H7 (cell line): ENCODE measurements around the gene MRTO4. TPM values are rescaled to one million over a fixed set of nuclear protein-coding genes. Genes with fewer than 3 reads are reported as not detected.
"Not testable (repeated sequence)": the region's sequence is repeated elsewhere in the genome, so short reads cannot be mapped to it uniquely, and the experiment has no call there.

Experiments
- DNase-seq: peaks from one replicate; pipeline ENCODE4 v3.0.0; 2012
- H3K27me3 ChIP-seq: 2 replicates; pipeline ENCODE4 v1.6.0; 2011; ENCODE audit warnings: mild to moderate bottlenecking, low read length; ENCODE audit not compliant: control insufficient read depth, insufficient read depth
- H3K36me3 ChIP-seq: replicated peaks from 2 replicates; pipeline ENCODE4 v1.5.1; 2011; ENCODE audit warnings: low read length; ENCODE audit not compliant: control insufficient read depth, insufficient read depth
- H3K4me3 ChIP-seq: 2 replicates; pipeline ENCODE4 v1.5.1; 2011; ENCODE audit warnings: low read depth, mild to moderate bottlenecking, control low read depth, low read length, moderate library complexity; ENCODE audit not compliant: insufficient read depth
- total RNA-seq: library from RNA; depleted of rRNA; stranded (reverse); fragments of >200 nt; shearing (Covaris generic); gene quantifications from 2 replicates; pipeline ENCODE4 v1.2.3, GENCODE V29; 2014

MRTO4 gene
- total RNA-seq, 1 experiment from 2014 or later, result 82.4 TPM

DNA sequence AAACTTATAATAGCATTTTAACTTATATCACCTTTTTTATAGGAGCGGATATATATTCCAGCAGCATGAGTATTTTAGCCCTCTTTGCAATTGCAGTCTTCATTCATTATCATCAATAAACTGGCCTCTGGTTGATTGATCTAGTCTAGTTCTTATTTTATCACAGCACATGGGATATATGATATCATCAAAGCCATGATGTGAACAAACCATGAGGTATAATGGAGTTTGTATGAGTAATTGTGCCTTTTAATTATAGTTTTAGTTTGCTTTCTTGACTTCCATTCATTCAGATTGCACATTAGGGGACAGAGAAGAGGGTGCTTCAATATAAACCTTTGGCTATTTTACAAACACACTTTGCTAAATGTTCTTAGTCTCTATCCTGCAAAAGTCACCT is 38.0 kb upstream of the MRTO4 start:
- DNase-seq, result no peak
- no peak overlapping the region for H3K4me3 ChIP-seq
- no peaks in the 10 kb centered on the region for H3K27me3 ChIP-seq
- peaks cover 2% of the 10 kb centered on the region for H3K36me3 ChIP-seq

DNA sequence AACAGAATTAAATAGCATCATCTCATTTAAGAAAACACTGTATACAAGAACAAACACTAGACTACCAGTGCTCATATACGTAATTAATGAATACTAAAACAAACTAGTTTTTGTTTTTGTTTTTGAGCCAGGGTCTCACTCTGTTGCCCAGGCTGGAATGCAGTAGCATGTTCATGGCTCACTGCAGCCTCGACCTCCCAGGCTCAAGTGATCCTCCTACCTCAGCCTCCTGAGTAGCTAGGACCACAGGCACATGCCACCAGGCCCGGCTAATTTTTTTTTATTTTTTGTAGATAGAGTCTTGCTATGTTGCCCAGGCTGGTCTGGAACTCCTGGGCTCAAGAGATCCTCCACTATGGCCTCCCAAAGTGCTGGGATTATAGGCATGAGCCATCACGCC is 35.0 kb upstream of the MRTO4 start:
- H3K36me3 ChIP-seq, result peaks cover 15% of the 10 kb centered on the region
- H3K27me3 ChIP-seq, DNase-seq, H3K4me3 ChIP-seq: not testable (repeated sequence)

DNA sequence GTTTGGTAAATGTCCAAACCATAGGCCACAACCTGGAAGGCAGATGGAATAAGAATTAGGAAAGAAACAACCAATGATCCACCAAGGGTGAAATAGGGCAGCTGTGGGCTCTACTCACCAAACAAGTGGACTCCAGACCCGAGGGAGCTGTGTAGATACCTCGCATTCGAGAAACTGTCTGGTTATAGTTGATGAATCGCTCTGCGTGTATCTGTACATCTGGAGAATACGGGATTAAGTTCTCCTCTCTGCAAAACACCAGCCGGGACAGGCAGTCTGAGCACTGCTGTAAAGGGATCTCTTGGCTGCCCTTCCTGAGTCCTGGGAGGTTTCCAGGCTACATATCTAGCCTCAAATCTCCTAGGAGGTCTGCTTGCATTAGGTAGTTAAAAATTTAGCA is 32.2 kb upstream of the MRTO4 start:
- peaks cover 29% of the 10 kb centered on the region for H3K36me3 ChIP-seq
- H3K27me3 ChIP-seq, result no peaks in the 10 kb centered on the region
- no peak for DNase-seq

DNA sequence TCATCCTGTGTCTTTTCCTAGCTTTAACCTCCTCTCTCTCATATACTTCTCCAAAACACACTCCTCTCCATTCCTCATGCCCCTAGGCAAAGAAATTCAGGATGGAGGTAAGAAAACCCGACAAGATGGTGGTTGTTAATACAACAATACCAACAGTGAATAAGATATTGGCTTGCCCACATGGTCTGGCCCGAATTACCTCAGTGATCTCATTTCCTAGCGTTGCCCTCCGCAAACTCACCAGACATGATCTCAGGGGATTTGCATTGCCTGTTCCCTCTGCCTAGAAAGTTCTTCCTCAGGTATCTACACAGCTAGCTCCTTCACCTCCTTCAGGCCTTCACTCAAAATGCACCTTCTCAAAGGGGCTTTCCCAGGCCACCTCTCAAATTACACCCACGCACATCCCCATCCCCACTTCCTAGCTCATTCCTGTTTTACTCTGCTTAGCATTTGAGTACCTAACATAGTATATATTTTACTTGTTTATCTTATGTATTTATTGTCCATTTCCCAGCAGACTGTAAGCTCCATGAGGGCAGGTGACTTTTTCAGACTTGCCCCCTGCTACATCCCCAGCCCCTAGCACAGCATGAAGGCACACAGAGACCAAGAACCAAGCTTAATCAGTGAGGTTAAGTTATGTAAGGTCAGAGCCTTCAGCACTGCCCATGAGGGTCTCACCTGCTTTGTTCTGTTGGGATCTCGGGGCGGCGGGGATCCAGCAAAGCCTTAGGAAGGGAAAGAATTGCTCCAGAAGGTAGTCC is 31.3 kb upstream of the MRTO4 start:
- Histone ChIP-seq H3K4me3 (no peak overlapping the region), H3K36me3 (peaks cover 31% of the 10 kb centered on the region), H3K27me3 (no peaks in the 10 kb centered on the region)
- peak; percentile 21 for DNase-seq

More for the DNA sequence above, 32.2 kb upstream of the MRTO4 start:
- H3K4me3 ChIP-seq, result no peak overlapping the region

DNA sequence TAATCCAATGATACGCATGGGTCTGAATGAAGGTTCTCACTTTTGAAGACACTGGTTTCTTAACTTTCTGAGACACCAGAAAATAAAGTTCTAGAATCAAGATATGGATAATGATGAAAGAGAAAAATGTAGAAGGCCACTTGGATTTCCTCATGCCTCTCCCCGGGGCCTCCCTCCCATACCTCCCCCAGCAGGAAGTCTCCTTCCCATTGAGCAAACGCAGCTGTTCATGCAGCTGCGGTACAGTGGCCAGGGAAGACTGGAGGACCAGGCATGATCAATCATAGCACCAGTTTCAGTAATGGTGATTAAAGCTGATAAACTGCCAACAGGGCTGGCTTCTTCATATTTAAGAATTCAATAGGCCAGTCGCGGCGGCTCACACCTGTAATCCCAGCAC is 30.6 kb upstream of the MRTO4 start:
- H3K27me3 ChIP-seq, result no peaks in the 10 kb centered on the region
- no peak overlapping the region for H3K4me3 ChIP-seq
- H3K36me3 ChIP-seq, result peaks cover 35% of the 10 kb centered on the region
- no peak for DNase-seq

DNA sequence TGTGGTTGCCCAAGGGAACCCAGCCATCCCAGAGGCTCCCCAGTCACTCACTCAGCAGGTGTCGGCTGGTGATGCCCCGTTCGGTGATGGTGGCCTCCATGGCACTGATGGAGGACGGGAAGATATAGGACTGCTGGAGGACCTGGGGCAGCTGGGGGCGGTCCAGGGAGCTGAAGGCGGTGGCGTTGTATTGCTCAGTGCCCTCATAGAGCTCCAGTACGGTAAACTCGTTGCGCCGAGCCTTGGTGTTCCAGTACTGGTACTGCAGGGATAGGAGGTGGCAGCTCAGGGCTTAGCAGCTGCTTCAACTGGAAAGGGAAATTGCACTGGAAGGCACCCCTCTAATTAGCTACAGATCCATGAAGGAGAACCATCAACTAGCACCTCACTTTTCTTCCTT is 29.0 kb upstream of the MRTO4 start:
- no peaks in the 10 kb centered on the region for H3K27me3 ChIP-seq
- DNase-seq, result no peak
- H3K4me3 ChIP-seq, result no peak overlapping the region
- peaks cover 43% of the 10 kb centered on the region for H3K36me3 ChIP-seq

DNA sequence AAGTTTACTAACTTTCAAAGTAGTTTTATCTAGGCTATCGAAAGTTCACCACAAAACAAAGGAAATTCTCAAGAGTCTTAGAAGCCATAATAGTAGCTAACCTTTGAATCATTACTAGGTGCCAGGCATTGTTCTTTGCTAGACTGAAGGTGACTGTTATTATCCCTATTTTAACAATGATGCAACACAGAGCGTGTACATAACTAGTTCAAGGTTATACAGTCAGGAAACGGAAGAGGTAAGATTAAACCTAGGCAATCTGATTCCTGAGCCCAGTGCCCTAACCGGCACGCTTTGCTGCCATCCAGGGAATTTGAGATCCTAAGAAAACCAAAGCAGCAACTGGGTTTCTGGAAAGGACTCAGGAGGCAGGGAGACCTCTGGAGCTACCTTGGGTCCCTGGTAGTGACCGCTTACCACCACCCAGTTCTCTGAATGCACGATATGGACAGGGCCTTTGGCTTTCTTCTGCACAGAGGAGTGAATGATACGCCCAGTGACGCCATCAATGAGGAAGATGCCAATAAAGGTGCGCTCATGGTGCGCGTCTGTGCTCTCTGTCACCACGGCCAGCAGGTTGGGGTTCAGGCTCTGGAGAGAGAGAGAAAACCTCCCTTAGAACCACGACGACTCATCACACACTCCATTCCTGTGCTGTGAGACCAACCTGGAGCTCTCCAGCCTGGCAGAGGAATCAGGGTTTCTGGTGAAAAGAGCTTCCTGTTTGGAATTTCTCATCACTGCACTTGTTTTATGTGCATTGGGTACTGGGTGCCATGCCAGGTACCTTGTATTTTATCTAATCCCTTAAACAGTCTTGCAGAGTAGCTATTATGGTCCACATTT is 28.4 kb upstream of the MRTO4 start:
- no peak for DNase-seq
- no peaks in the 10 kb centered on the region for H3K27me3 ChIP-seq
- no peak overlapping the region for H3K4me3 ChIP-seq
- H3K36me3 ChIP-seq, result peaks cover 41% of the 10 kb centered on the region

DNA sequence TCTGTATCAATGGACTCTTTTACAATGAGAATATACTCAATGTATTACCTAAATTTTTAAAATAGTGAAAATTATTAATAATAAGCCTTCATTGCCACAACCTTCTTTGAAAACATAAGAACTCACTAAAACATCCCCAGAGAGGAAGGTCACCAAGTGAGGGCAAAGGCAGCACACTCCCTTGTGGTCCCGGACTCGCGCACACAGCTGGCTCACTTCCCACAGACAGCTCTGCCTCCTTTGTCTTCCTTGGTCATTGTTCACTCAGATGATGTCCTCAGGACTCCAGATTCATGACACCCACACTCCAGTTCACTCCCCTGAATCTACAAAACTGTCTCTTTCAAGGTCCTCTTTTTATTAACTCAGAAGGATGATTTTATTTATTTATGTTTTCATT is 22.4 kb upstream of the MRTO4 start:
- no peak overlapping the region for H3K4me3 ChIP-seq
- no peak for DNase-seq
- no peaks in the 10 kb centered on the region for H3K27me3 ChIP-seq
- H3K36me3 ChIP-seq, result peaks cover 50% of the 10 kb centered on the region

DNA sequence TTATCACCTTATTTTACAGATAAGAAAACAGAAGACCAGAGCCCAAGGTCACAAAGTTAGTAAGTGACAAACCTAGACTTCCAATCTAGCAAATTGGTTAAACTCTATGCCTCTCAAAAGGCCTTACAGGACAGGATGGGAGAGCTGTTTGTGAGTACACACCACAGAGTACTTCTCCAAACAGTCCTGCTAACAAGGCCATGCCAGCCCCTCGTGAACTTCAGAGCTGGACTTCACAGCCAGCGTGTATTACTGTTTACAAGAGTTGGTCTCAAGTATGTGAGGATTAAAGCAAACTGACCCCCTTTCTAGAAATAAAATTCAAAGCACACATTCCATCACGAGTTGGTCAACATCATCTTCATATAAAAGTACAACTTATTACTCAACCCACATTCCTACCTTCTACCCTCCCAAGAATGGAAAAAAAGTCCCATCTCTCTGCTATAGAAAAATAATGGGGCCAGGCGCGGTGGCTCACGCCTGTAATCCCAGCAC is 21.7 kb upstream of the MRTO4 start:
- peaks cover 50% of the 10 kb centered on the region for H3K36me3 ChIP-seq
- H3K4me3 ChIP-seq, result no peak overlapping the region
- H3K27me3 ChIP-seq, result no peaks in the 10 kb centered on the region
- DNase-seq, result no peak

DNA sequence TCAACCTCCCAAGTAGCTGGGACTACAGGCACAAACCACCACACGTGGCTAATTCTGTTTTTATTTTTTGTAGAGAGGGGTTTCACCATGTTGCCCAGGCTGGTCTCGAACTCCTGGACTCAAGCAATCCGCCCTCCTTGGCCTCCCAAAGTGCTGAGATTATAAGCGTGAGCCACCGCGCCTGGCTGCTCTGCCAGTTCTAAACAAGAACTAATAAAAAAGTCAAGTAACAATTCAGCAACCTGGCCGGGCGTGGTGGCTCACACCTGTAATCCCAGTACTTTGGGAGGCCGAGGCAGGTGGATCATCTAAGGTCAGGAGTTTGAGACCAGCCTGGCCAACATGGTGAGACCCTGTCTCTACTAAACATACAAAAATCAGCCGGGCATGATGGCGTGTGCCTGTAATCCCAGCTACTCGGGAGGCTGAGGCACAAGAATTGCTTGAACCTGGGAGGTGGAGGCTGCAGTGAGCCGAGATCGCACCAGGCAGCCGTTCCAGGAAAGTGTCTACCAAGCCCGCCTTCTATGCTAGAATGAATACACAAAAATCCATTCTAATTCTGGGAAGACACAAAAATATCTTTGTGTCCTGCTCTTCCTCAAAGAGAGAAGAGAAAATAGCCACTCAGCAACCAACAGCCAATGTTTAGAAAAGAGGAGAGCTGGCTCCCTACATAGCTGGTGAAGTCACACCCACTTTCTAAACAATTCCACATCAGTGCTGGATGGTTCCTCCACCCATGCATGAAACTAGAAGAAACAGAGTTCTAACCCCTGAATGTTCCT is 19.7 kb upstream of the MRTO4 start:
- peaks cover 47% of the 10 kb centered on the region for H3K36me3 ChIP-seq
- H3K27me3 ChIP-seq, DNase-seq, H3K4me3 ChIP-seq: not testable (repeated sequence)

DNA sequence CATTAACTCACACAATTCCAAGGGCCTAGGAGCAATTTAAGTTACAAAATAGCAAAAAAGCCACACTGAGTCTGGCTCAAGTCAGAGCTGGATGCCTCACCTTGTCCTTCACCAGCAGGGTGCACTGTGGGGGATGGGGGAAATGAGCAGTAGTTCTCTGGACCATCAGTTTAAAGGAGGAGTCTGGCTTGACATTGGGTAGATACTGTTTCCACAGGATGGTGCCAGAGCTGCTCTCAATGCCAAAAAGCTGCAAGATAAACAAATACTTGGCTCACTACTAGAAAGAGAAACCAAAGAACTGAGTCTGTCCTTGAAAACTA is 19.1 kb upstream of the MRTO4 start:
- peak; percentile 20 for DNase-seq
- Histone ChIP-seq H3K36me3 (peaks cover 48% of the 10 kb centered on the region), H3K4me3 (no peak overlapping the region), H3K27me3 (no peaks in the 10 kb centered on the region)

DNA sequence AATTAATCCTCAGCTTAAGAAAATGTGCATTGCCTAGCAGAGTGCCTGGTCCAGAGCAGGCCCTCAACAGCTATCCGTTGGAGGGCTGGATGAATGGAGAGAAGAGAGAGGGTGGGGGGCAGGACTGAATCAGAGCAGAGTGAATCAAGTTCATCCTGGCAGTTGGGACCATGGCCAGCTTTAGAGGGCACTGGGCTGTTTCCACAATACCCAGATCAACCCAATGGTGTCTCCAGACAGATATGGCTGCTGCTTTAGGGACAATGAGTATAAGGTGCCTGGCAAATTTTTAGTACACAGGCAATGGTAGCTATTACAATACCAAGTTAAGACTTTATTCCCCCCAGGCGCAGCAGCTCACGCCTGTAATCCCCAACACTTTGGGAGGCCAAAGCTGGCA is 17.4 kb upstream of the MRTO4 start:
- DNase-seq, result no peak
- peaks cover 61% of the 10 kb centered on the region for H3K36me3 ChIP-seq

DNA sequence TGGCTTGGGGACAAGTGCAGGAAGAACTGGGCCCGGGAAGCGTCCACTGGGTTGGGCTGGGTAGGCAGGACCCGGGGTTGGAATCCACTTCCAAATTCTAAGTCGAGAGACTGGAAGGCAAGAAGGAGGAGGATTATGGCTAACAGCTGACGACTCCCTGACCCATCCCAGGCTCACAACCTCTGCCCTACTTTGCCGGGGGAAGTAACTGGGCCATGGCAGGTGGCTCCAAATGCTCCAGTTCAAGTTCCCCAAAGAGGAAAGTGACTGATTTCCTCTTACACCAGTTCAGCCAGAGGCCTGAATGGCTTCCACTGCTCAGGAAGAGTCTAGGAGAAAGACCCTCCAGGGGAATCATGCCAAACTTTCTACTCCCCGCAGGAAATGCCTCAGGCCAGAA is 11.7 kb upstream of the MRTO4 start:
- Histone ChIP-seq H3K36me3 (peaks cover 59% of the 10 kb centered on the region), H3K27me3 (no peaks in the 10 kb centered on the region), H3K4me3 (no peak overlapping the region)
- no peak for DNase-seq

More for the DNA sequence above, 17.4 kb upstream of the MRTO4 start:
- Histone ChIP-seq H3K27me3 (no peaks in the 10 kb centered on the region), H3K4me3 (no peak overlapping the region)

DNA sequence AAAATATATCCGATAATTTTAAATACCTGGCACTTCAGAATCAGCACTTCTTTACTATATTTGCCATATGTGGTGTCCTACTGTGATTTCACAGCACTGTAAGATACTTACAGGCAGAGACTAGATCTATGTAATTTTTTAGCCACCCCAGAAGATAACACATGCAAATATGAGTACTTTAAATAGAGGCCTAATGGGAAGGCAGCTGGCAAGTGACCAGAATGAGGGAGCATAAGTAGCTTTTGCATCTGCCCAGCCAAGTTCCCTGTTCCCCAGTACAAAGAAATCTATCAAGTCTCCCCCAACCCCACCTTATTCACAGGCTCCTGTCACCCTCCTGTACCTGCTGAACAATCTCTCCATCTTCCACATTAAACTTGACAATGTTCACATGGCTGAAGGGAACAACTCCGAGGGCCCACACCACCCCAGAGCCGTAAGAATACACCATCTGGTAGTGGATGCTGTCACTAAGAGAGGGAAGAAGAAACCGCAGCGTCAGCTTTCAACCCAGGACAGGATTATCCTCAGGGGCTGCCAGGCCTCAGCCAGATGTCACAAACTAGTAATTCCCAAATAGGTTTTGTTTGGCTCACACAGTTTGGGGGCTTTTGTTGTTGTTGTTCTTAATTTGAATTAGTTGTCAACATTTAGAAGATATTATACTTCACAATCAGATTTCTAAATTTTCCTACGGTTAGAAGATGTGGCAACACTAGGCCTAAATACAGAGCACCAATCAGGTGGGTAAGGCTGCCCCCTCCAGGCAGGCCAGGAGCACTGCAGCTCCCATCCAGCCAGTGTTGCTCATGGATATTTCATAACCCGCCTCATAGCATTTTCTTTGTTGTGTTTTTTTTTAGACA is 10.7 kb upstream of the MRTO4 start:
- H3K27me3 ChIP-seq, result no peaks in the 10 kb centered on the region
- H3K4me3 ChIP-seq, result no peak overlapping the region
- DNase-seq, result peak; percentile 77
- H3K36me3 ChIP-seq, result peaks cover 56% of the 10 kb centered on the region
